Muscle of leg (tissue), 11 donors: Measurements from ENCODE around the gene TIAL1. TPM values are rescaled to one million over a fixed set of nuclear protein-coding genes. Genes with fewer than 3 reads are reported as not detected.

ENCODE experiments used
- DNase-seq: peaks from one replicate; pipeline ENCODE4 v3.0.0; 2013
- H3K27ac ChIP-seq: one replicate; pipeline ENCODE4 v1.5.1; 2013; ENCODE audit warnings: mild to moderate bottlenecking, low read length, control low read depth
- H3K27me3 ChIP-seq: one replicate; pipeline ENCODE4 v1.6.1; 2013; ENCODE audit warnings: low read length; ENCODE audit not compliant: control insufficient read depth, insufficient read depth
- H3K36me3 ChIP-seq: one replicate; pipeline ENCODE4 v1.6.1; 2013; ENCODE audit warnings: low read length; ENCODE audit not compliant: control insufficient read depth, insufficient read depth
- H3K4me1 ChIP-seq: one replicate; pipeline ENCODE4 v1.6.1; 2013; ENCODE audit warnings: low read length; ENCODE audit not compliant: control insufficient read depth, insufficient read depth
- H3K4me3 ChIP-seq: one replicate; pipeline ENCODE4 v1.5.1; 2013; ENCODE audit warnings: low read length, control low read depth
- H3K9me3 ChIP-seq: replicated peaks from 2 replicates; pipeline ENCODE4 v1.6.1; 2013; ENCODE audit warnings: low read depth, low read length; ENCODE audit not compliant: control insufficient read depth
- WGBS: methylation state at CpG from one replicate; pipeline ENCODE4 v1.1.5; 2013; ENCODE audit warnings: missing lambda C conversion rate; ENCODE audit not compliant: insufficient coverage; 5-methylcytosine and 5-hydroxymethylcytosine counted together
- polyA plus RNA-seq, 8 donors: library from polyadenylated mRNA; unstranded; fragments of 120-200 nt; gene quantifications; one replicate each; pipeline versions ENCODE4 v1.2.1 to v1.2.3, GENCODE V29; 2013; ENCODE audit warnings: inconsistent platforms in 1 of 8, low replicate concordance in 1 of 8; ENCODE audit not compliant: insufficient read length in 8 of 8, insufficient read depth in 1 of 8
- total RNA-seq: library from RNA; stranded (reverse); fragments of 120-200 nt; gene quantifications from one replicate; pipeline ENCODE4 v1.2.4, GENCODE V29; 2013

Gene TIAL1
- total and polyA plus RNA-seq, 9 donors = 58.3 to 112 (median 87.3) TPM

DNA sequence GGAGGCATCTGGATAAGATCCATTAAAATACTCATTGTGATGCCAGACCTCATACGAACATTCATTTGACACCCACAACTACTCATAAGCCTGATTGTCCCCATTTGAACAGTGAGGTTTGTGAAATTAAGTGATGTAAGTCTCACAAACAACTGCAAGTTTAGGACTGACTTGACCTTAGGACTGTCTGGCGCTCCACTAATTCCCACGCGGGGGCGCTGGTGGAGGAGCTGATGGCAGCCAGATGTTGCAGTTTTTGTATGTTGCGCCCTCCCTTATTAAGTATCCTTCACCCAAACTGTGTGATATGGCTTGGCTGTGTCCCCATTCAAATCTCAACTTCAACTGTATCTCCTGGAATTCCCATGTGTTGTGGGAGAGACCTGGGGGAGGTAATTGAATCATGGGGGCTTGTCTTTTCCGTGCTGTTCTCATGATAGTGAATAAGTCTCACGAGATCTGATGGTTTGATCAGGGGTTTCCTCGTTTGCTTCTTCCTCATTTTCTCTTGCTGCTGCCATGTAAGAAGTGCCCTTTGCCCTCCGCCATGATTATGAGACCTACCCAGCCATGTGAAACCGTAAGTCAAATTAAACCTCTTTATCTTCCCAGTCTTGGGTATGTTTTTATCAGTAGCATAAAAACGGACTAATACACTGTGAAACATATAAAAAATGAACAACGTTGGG, 20.3 kb upstream of the TIAL1 start:
- Histone ChIP-seq H3K27me3 (no peaks in the 10 kb centered on the region), H3K9me3 (no peaks in the 10 kb centered on the region), H3K4me1 (peaks cover 22% of the 10 kb centered on the region), H3K27ac (no peak overlapping the region), H3K36me3 (no peaks in the 10 kb centered on the region), H3K4me3 (no peak overlapping the region)
- 70% methylated on average over 3 of the region's 13 CpGs for whole genome bisulfite sequencing
- DNase-seq = no peak

DNA sequence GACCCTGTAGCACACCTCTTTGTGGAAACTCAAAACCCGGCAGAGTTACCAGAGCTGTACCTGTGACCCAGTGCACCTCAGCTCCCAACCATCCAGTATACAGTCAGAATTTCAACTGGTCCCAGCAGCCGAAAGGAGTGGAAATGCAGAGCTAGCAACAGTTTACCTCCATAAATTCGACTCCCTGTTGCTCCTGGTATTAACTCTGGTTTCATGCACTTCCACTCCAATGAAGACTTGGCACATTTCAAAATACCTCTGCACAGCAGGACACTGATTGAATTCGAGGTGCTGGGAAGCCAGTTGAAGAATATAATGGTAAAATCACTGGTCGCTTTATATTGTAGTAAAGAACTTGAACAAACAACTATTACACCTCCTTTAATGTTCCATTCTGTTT, 17.9 kb upstream of the TIAL1 start:
- Histone ChIP-seq H3K9me3 (peaks cover 2% of the 10 kb centered on the region), H3K4me1 (peaks cover 19% of the 10 kb centered on the region), H3K36me3 (no peaks in the 10 kb centered on the region), H3K4me3 (no peak overlapping the region), H3K27ac (no peak overlapping the region), H3K27me3 (no peaks in the 10 kb centered on the region)
- WGBS = 95% methylated on average over 2 of the region's 5 CpGs
- no peak for DNase-seq

DNA sequence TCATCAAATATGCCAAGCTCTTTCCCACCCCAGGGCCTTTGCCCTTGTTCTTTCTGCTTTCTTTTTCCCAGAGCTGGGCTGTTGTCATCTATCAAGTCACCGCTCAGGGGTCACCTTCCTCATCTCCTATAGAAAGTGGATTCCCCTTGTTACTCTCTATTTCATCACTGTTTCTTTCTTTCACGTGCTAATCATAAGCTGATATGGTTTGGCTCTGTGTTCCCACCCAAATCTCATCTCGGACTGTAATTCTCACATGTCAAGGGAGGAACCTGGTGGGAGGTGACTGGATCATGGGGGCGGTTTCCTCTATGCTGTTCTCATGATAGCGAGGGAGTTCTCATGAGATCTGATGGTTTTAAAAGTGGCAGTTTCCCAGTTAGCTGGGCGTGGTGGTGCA, 17.0 kb upstream of the TIAL1 start:
- 93% methylated on average over 3 of the region's 6 CpGs for WGBS
- no peaks in the 10 kb centered on the region for H3K27me3 ChIP-seq
- DNase-seq = no peak

DNA sequence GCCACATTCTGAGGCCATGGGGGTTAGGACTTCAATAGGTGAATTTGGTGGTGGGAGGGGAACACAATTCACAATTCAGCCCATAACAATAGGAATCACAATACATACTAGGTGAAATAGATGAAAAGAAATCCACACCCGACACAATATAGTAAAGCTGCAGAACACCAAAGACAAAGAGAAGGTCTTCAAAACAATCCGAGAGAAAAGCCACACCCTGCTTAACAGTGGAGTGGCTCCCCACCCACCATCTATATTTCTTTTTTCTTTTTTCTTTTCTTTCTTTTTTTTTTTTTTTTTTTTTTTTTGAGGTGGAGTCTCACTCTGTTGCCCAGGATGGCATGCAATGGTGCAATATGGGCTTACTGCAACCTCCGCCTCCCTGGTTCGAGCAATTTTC, 14.7 kb upstream of the TIAL1 start:
- Histone ChIP-seq H3K4me1 (no peaks in the 10 kb centered on the region), H3K4me3 (no peak overlapping the region), H3K27me3 (peaks cover 2% of the 10 kb centered on the region), H3K27ac (no peak overlapping the region), H3K9me3 (peaks cover 2% of the 10 kb centered on the region), H3K36me3 (no peaks in the 10 kb centered on the region)
- DNase-seq = no peak
- 100% methylated on average over 2 of the region's 4 CpGs for WGBS

More for the DNA sequence above, 17.0 kb upstream of the TIAL1 start:
- peaks cover 2% of the 10 kb centered on the region for H3K9me3 ChIP-seq
- H3K4me1 ChIP-seq = peaks cover 11% of the 10 kb centered on the region
- H3K4me3 ChIP-seq = no peak overlapping the region
- H3K36me3 ChIP-seq = no peaks in the 10 kb centered on the region
- H3K27ac ChIP-seq = no peak overlapping the region

DNA sequence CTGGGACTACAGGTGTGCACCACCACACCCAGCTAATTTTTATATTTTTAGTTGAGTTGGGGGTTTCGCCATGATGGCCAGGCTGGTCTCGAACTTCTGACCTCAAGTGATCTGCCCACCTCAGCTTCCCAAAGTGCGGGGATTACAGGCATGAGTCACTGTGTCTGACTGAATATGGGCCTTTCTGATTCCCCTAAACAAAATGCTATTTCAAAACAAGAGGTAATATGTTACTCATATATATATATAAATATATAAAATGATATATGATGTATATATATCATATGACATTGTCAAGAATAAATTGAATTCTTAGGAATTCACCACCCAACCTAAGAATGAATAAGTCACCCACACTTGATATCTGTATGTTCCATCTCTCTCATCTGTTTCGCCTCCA, 12.8 kb upstream of the TIAL1 start:
- WGBS = no CpG with 5 or more reads among the region's 4 CpGs
- no peak for DNase-seq
- Histone ChIP-seq H3K27ac (no peak overlapping the region), H3K9me3 (peaks cover 2% of the 10 kb centered on the region), H3K4me1 (no peaks in the 10 kb centered on the region), H3K27me3 (peaks cover 2% of the 10 kb centered on the region), H3K4me3 (no peak overlapping the region), H3K36me3 (no peaks in the 10 kb centered on the region)

DNA sequence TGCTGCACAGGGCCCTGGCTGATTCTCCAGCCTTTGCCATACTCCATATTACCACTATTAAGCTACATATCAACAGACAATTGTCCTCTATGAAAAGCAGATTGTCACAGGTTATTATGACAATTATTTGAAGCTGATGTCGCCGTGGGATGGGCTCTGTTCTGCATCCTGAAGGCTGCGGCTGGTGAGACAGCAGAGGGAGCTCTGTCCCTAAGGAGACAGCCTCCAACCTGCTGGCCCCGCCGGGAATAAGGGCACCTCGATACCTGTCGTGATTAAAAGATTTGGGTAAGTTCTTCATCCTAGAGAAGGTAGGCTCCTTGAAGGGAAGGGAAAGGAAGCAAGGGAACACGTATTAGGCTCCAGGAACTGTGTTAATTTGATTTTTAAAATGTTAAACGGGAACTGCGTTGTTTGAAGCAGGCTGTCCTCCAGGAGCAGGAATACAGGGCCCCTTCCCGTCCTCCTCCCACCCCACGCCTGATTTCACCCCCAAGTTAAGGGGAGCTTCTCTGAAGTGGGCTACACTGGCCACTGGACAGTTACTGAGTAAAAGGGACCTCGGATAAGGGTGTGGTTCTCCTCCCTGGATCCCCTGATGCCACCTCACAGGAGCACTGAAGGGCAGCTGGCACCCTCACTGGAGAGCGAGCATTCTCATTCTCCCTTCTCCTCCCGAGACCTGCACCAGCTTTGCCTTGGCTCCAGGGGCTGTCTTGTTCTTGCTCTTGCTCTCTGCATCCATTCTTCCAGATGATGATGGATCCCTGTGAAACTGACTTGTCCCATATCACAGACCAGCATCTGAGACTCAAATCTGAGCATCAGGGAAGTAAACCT, 11.8 kb upstream of the TIAL1 start:
- H3K9me3 ChIP-seq = peaks cover 2% of the 10 kb centered on the region
- H3K27ac ChIP-seq = no peak overlapping the region
- H3K27me3 ChIP-seq = peaks cover 2% of the 10 kb centered on the region
- H3K4me3 ChIP-seq = no peak overlapping the region
- no peak for DNase-seq
- 24% methylated on average over 11 of the region's 15 CpGs for WGBS
- no peaks in the 10 kb centered on the region for H3K36me3 ChIP-seq
- H3K4me1 ChIP-seq = no peaks in the 10 kb centered on the region

DNA sequence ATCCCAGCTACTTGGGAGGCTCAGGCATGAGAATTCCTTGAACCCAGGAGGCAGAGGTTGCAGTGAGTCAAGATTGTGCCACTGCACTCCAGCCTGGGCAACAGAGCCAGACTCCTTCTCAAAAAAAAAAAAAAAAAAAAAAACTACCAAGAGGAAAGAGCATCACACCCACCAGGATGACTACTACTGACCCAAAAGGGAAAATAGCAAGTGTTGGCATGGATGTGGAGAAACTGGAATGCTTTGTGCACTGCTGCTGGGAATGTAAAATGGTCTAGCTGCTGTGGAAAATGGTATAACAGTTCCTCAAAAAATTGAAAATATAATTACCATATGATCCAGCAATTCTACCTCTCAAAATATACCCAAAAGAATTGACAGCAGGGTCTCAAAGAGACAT, 7.7 kb upstream of the TIAL1 start:
- Histone ChIP-seq H3K27me3 (peaks cover 2% of the 10 kb centered on the region), H3K36me3 (no peaks in the 10 kb centered on the region), H3K9me3 (no peaks in the 10 kb centered on the region), H3K4me3 (no peak overlapping the region), H3K4me1 (no peaks in the 10 kb centered on the region), H3K27ac (no peak overlapping the region)
- DNase-seq = no peak

DNA sequence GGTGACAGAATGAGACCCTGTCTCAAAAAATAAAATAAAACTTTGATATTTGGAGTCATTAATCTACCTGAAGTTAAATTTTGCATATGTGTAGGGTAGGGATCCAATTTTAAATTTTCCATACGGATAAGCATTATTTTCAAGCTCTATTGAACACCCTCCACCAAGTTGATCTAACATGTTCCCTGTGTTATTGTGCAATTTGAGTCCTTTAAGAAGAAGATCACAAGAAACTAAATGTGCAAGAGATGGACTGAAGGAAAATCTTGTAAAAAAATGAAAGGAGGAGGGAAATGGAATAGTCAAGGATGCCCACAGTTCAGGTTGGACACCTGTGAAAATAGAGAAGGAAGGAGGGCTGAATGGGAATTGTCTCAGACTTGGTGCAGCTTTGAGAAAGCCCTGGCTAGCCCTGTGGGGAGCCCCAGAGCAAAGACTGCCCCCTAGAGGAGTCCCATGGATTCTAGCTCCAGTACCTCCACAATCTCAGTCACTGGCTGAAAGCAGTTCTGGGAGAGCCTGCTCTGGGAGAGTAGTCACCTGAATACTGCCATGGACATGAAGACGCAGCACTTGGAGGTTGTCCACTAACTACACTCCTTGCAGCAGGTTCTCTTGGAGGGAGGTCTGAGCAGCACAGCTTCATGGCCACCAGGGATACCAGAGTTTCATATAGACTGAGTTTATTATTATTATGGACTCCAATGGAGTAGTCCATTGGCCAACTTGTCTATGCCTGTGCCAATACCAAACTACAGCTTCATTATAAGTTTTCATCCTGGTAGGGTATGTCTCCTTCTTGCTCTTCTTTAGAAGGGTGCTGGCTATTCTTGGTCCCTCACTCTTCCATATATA, 5.7 kb upstream of the TIAL1 start:
- no peaks in the 10 kb centered on the region for H3K36me3 ChIP-seq
- no peak overlapping the region for H3K4me3 ChIP-seq
- no peaks in the 10 kb centered on the region for H3K27me3 ChIP-seq
- no CpG with 5 or more reads among the region's 2 CpGs for WGBS
- no peak for DNase-seq
- no peak overlapping the region for H3K27ac ChIP-seq
- H3K4me1 ChIP-seq = peaks cover 3% of the 10 kb centered on the region
- no peaks in the 10 kb centered on the region for H3K9me3 ChIP-seq

DNA sequence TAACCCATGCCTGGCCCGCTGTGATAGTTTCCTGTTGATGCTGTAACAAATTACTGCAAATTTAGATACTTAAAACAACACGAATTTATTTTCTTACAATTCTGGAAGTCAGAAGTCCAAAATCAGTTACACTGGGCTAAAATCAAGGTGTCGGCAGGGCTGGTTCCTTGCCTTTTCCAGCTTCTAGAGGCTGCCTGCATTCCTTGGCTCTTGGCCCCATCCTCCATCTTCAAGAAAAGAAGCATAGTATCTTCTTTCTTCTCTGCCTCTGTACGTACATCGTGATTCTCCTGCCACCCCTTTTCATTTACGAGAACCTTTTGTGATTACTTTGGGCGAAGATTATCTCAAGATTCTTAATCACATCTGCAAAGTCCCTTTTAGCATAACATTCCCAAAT, 1.6 kb upstream of the TIAL1 start:
- Histone ChIP-seq H3K4me1 (peaks cover 13% of the 10 kb centered on the region), H3K27me3 (no peaks in the 10 kb centered on the region), H3K9me3 (no peaks in the 10 kb centered on the region), H3K4me3 (no peak overlapping the region), H3K36me3 (no peaks in the 10 kb centered on the region), H3K27ac (no peak overlapping the region)
- WGBS = 97% methylated on average over 6 of the region's 7 CpGs
- DNase-seq = no peak
